Measurements from ENCODE around the gene APBB2. TPM values are rescaled to one million over a fixed set of nuclear protein-coding genes. Genes with fewer than 3 reads are reported as not detected.

The APBB2 gene
- total and polyA plus RNA-seq, 2 of the 4 experiments (the other 2 are of a cell fraction): 47.9 to 75.5 TPM

GRCh38 chr4:40940317-40940741, 274.0 kb downstream of the APBB2 start:
- CTCF ChIA-PET: interaction anchor here (0.6 kb wide), 1 partner anchor 669 kb away, joined by 5 read pairs; no protein-coding TSS in a partner anchor

More at GRCh38 chr4:40940317-40940741, 274.0 kb downstream of the APBB2 start:
- no peaks in the 10 kb centered on the region for H4K20me1 ChIP-seq (ENCODE audit: insufficient read depth, low read length)
- intact Hi-C loops (cut with micrococcal nuclease) (no loop called here), dilution Hi-C loops (cut with HindIII; ENCODE audit: low sequenced_read_pairs, unreplicated experiment) (no loop called here), in situ Hi-C loops (cut with MboI; ENCODE audit: low sequenced_read_pairs) (no loop called here)
- no peak overlapping the region for H3K23ac ChIP-seq (ENCODE audit: low read depth, low read length)
- no peak overlapping the region for H3K4me2 ChIP-seq (ENCODE audit: low read depth, low read length)
- POLR2A ChIA-PET (ENCODE audit: unreplicated experiment): no interaction called here
- H3K4me3 ChIP-seq (ENCODE audit: insufficient read depth, low read depth, low read length): no peak overlapping the region
- H3K27me3 ChIP-seq (ENCODE audit: control insufficient read depth, insufficient read depth, low read length): no peaks in the 10 kb centered on the region
- ATAC-seq (ENCODE audit: low read depth) (no peak), DNase-seq (no peak)
- H2AK9ac ChIP-seq (replicated peaks; ENCODE audit: low read depth, low read length, poor library complexity): no peak overlapping the region
- no peak overlapping the region for H3K9ac ChIP-seq (ENCODE audit: low read depth, low read length)
- H4K8ac ChIP-seq (ENCODE audit: low read depth in 2 of 2, low read length in 2 of 2): no peak overlapping the region
- no peak overlapping the region for H2BK120ac ChIP-seq (ENCODE audit: low read depth, low read length)
- peaks cover 2% of the 10 kb centered on the region; the same call in 1 of the 2 replicates for H3K4me1 ChIP-seq (ENCODE audit: control insufficient read depth, insufficient read depth, low read length)
- peaks cover 4% of the 10 kb centered on the region; the same call in 1 of the 2 replicates for H3K9me1 ChIP-seq (ENCODE audit: insufficient read depth, low read length)
- no peaks in the 10 kb centered on the region for H3K79me1 ChIP-seq (ENCODE audit: low read depth in 1 of 2, low read length in 2 of 2)
- TF ChIP-seq MAFK (IDR thresholded peaks at IDR 0.05; ENCODE audit: low read depth, low read length) (no peak), SMC3 (IDR thresholded peaks at IDR 0.05; ENCODE audit: low read depth, low read length) (no peak)
- no peak overlapping the region for H3K4ac ChIP-seq (ENCODE audit: low read depth, low read length)
- no peak overlapping the region for H4K91ac ChIP-seq (ENCODE audit: insufficient read depth, low read depth, low read length)
- no peak overlapping the region for H3K14ac ChIP-seq (replicated peaks; ENCODE audit: low read depth, low read length)
- no peak overlapping the region for H3K27ac ChIP-seq (ENCODE audit: insufficient read depth, low read length)
- WGBS, 2 experiments (ENCODE audit: extremely low coverage in 2 of 2, insufficient read length in 1 of 2): no CpG with 5 or more reads among the region's 9 CpGs
- no peak overlapping the region for H4K5ac ChIP-seq (ENCODE audit: low read depth, low read length)
- no TSS peak for BruUV-seq (replicated peaks)
- no peak overlapping the region for H3K56ac ChIP-seq (ENCODE audit: extremely low read depth, insufficient read depth, low read length)
- H3K18ac ChIP-seq (ENCODE audit: low read depth, low read length): no peak overlapping the region
- no peak overlapping the region for H2BK20ac ChIP-seq (ENCODE audit: low read depth, low read length)
- no peak overlapping the region for H2AFZ ChIP-seq (replicated peaks; ENCODE audit: low read length, poor library complexity)
- H2BK5ac ChIP-seq (ENCODE audit: low read depth, low read length, poor library complexity, severe bottlenecking): no peak overlapping the region
- H2AK5ac ChIP-seq (ENCODE audit: low read depth, low read length): no peak overlapping the region
- H3K36me3 ChIP-seq (ENCODE audit: control insufficient read depth, insufficient read depth, low read length): peaks cover 9% of the 10 kb centered on the region; the same call in 1 of the 2 replicates
- no peaks in the 10 kb centered on the region for H3K9me3 ChIP-seq (ENCODE audit: control insufficient read depth, insufficient read depth, low read length)
- no peak overlapping the region for H2BK15ac ChIP-seq (ENCODE audit: low read depth, low read length)

Measured in IMR-90 (cell line).